Measurements from ENCODE around the gene PTPN7. TPM values are rescaled to one million over a fixed set of nuclear protein-coding genes. Genes with fewer than 3 reads are reported as not detected.

PTPN7 gene
- not detected in 2 replicates for total RNA-seq

DNA sequence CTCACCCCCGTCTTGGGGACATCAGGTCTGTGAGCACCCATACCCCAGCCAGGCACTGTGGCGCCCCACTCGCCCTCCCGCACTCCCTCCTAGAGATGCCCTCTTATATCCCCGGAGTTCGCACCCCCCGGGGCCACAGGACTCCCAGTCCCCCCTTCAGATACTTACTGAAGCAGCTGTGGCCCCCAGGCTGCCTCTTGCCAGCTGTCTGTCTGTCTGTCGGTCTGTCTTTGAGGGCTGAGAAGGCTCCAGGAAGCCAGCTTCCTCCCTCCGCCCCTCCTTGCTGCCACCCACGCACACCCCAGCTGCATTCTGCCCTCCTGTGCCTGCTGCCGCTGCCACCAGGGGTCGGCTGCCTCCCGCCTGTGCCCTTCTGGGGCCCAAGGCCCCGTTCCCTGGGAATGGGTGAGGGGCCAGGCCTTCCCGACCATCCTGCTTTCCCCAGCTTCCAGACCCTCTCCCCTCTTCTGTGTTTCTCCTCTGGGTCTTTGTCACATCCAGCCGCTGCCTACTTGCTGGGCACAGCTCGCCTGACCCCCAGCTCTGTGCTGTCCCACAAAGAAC, at the start of gene PTPN7:
TSS of gene PTPN7 (minus strand) at position 226 of the 564 bp plus-strand sequence. CDS start 1,200 bp downstream, outside the sequence.

DNA sequence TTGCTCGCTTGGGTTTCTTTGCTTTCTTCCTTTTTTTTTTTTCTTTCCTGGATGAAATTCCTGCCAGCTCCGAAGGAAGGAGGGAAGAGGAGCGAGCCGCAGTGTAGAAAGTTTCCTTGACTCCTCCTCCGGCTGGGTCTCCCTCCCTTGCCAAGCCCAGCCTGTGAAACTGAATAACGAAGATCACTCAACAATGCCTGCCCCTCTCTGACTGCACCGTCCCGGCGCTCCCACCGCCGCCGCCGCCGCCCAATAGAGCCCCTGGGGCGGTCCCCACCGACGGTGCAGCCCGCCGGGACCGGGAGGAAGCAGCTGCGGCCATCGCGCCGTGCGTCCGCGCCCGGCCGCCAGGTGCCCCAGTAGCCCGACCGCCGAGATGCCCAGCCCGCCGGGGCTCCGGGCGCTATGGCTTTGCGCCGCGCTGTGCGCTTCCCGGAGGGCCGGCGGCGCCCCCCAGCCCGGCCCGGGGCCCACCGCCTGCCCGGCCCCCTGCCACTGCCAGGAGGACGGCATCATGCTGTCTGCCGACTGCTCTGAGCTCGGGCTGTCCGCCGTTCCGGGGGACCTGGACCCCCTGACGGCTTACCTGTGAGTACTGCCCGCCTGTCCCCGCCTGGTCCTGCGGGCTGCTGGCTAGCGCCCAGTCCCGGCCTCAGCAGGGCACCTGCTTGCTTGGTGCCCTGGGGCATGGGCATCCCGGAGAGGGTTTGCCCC, 33.4 kb upstream of the PTPN7 start, which contains the start of gene LGR6:
TSS of gene LGR6 (plus strand) at position 186 of the 714 bp plus-strand sequence. CDS start at position 377, 191 bp downstream.

DNA sequence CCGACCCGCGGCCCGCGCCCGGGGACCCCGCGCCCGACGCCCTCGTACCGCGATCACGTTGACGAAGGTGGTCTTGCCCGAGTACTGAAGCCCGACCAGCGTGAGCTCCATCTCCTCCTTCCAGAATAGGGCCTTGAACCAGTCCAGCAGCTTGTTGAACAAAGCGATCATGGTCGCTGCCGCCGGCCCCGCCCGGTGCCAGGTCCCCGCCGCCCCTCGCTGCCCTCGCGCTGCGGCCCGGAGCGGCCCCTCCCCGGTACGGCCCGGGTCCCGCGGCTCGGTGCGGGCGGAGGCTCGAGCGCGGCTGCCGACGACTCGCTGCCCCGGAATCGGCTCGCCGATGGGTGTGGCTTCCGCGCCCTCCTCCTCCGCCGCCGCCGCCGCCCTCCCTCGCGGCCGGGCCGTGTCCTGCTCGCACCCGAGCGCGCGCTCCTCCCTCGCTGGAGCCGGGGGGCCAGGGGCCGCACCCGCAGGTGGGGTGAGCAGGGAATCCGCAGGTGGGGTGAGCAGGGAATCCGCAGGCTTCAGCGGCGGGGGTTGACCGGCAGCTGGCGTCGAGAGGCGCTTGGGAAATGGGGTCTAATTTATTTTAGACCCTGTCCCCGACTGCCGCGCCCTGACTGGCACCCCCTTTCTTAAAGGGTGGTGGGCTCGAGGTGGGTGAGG, 15.9 kb downstream of the PTPN7 start, which contains the start of gene ARL8A:
TSS of gene ARL8A (minus strand) at position 336 of the 666 bp plus-strand sequence. CDS start at position 171, 165 bp downstream.

DNA sequence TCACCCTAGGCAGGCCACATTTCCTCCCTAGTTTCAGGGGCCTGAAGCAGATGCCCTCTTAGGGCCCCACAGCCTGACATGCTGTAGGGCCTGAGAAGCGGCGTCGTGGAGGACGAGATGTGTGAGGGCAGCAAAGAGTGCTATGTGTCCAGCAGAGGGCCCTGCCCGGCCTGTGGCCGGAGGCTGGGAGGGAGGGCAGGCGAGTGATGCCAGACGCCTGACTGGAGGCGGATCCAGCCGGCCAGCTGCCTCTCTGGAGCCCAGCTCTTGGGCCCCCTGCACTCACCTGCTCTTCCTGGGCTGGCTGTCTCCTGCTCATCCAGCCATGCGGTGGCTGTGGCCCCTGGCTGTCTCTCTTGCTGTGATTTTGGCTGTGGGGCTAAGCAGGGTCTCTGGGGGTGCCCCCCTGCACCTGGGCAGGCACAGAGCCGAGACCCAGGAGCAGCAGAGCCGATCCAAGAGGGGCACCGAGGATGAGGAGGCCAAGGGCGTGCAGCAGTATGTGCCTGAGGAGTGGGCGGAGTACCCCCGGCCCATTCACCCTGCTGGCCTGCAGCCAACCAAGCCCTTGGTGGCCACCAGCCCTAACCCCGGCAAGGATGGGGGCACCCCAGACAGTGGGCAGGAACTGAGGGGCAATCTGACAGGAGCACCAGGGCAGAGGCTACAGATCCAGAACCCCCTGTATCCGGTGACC, 37.6 kb downstream of the PTPN7 start, which contains the start of gene GPR37L1:
TSS of gene GPR37L1 (plus strand) at position 279 of the 697 bp plus-strand sequence. CDS start at position 326, 47 bp downstream.

Other genes starting within 250 kb of the PTPN7 start
- 3.5 and 11.8 TPM in 2 replicates for gene LMOD1, start 214.1 kb downstream of the PTPN7 start, total RNA-seq
- gene TIMM17A, start 205.1 kb downstream of the PTPN7 start, total RNA-seq: 28.7 and 44.0 TPM in 2 replicates
- 33.3 and 43.0 TPM in 2 replicates for gene RNPEP, start 178.0 kb downstream of the PTPN7 start, total RNA-seq
- under 0.01 and 0.17 TPM in 2 replicates for gene ELF3, start 150.0 kb downstream of the PTPN7 start, total RNA-seq
- under 0.01 TPM in 1 of 2 replicates, not detected in the other for gene GPR37L1, start 37.7 kb downstream of the PTPN7 start, total RNA-seq
- gene ARL8A, start 15.9 kb downstream of the PTPN7 start, total RNA-seq: 11.8 and 13.5 TPM in 2 replicates
- not detected in 2 replicates for gene LGR6, start 33.2 kb upstream of the PTPN7 start, total RNA-seq
- 4.7 and 7.1 TPM in 2 replicates for gene UBE2T, start 181.3 kb upstream of the PTPN7 start, total RNA-seq
- gene PPP1R12B, start 188.1 kb upstream of the PTPN7 start, total RNA-seq: 9.6 and 14.6 TPM in 2 replicates

Measured in bronchial smooth muscle cell (primary cell).